Muscle of leg (tissue), 11 donors: ENCODE measurements around the gene BHLHA15. TPM values are rescaled to one million over a fixed set of nuclear protein-coding genes. Genes with fewer than 3 reads are reported as not detected.

Source experiments
- DNase-seq: peaks from one replicate; pipeline ENCODE4 v3.0.0; 2013
- H3K27ac ChIP-seq: one replicate; pipeline ENCODE4 v1.5.1; 2013; ENCODE audit warnings: mild to moderate bottlenecking, low read length, control low read depth
- H3K27me3 ChIP-seq: one replicate; pipeline ENCODE4 v1.6.1; 2013; ENCODE audit warnings: low read length; ENCODE audit not compliant: control insufficient read depth, insufficient read depth
- H3K36me3 ChIP-seq: one replicate; pipeline ENCODE4 v1.6.1; 2013; ENCODE audit warnings: low read length; ENCODE audit not compliant: control insufficient read depth, insufficient read depth
- H3K4me1 ChIP-seq: one replicate; pipeline ENCODE4 v1.6.1; 2013; ENCODE audit warnings: low read length; ENCODE audit not compliant: control insufficient read depth, insufficient read depth
- H3K4me3 ChIP-seq: one replicate; pipeline ENCODE4 v1.5.1; 2013; ENCODE audit warnings: low read length, control low read depth
- H3K9me3 ChIP-seq: replicated peaks from 2 replicates; pipeline ENCODE4 v1.6.1; 2013; ENCODE audit warnings: low read depth, low read length; ENCODE audit not compliant: control insufficient read depth
- WGBS: methylation state at CpG from one replicate; pipeline ENCODE4 v1.1.5; 2013; ENCODE audit warnings: missing lambda C conversion rate; ENCODE audit not compliant: insufficient coverage; 5-methylcytosine and 5-hydroxymethylcytosine counted together
- polyA plus RNA-seq, 8 donors: library from polyadenylated mRNA; unstranded; fragments of 120-200 nt; gene quantifications; one replicate each; pipeline versions ENCODE4 v1.2.1 to v1.2.3, GENCODE V29; 2013; ENCODE audit warnings: inconsistent platforms in 1 of 8, low replicate concordance in 1 of 8; ENCODE audit not compliant: insufficient read length in 8 of 8, insufficient read depth in 1 of 8
- total RNA-seq: library from RNA; stranded (reverse); fragments of 120-200 nt; gene quantifications from one replicate; pipeline ENCODE4 v1.2.4, GENCODE V29; 2013

BHLHA15 gene
- total and polyA plus RNA-seq, 9 donors, result 0.26 to 1.0 (median 0.41) TPM

GRCh38 chr7:98170966-98171365 is 40.3 kb upstream of the BHLHA15 start:
- H3K27me3 ChIP-seq, result no peaks in the 10 kb centered on the region
- H3K4me3 ChIP-seq, result no peak overlapping the region
- H3K36me3 ChIP-seq, result peaks cover 23% of the 10 kb centered on the region
- no peaks in the 10 kb centered on the region for H3K4me1 ChIP-seq
- no peak for DNase-seq
- WGBS, result 91% methylated on average over 6 of the region's 8 CpGs
- H3K9me3 ChIP-seq, result no peaks in the 10 kb centered on the region
- H3K27ac ChIP-seq, result no peak overlapping the region

GRCh38 chr7:98171449-98171848 is 39.8 kb upstream of the BHLHA15 start:
- Histone ChIP-seq H3K36me3 (peaks cover 23% of the 10 kb centered on the region), H3K4me3 (no peak overlapping the region), H3K27ac (no peak overlapping the region), H3K27me3 (no peaks in the 10 kb centered on the region), H3K9me3 (no peaks in the 10 kb centered on the region), H3K4me1 (no peaks in the 10 kb centered on the region)
- 90% methylated on average over 20 of the region's 24 CpGs for WGBS
- DNase-seq, result no peak

GRCh38 chr7:98174334-98175259 is 36.6 kb upstream of the BHLHA15 start:
- Histone ChIP-seq H3K4me1 (no peaks in the 10 kb centered on the region), H3K4me3 (no peak overlapping the region), H3K27ac (no peak overlapping the region), H3K27me3 (no peaks in the 10 kb centered on the region), H3K36me3 (peaks cover 28% of the 10 kb centered on the region), H3K9me3 (no peaks in the 10 kb centered on the region)
- DNase-seq, result no peak
- 90% methylated on average over 20 of the region's 20 CpGs for WGBS

- no peak overlapping the region for H3K27ac ChIP-seq
- no peak overlapping the region for H3K4me3 ChIP-seq
- peaks cover 28% of the 10 kb centered on the region for H3K36me3 ChIP-seq
- no peaks in the 10 kb centered on the region for H3K4me1 ChIP-seq
- no peak for DNase-seq
- WGBS, result 92% methylated on average over 4 of the region's 8 CpGs
- no peaks in the 10 kb centered on the region for H3K9me3 ChIP-seq
- H3K27me3 ChIP-seq, result no peaks in the 10 kb centered on the region
Measured at GRCh38 chr7:98175260-98175940, 35.8 kb upstream of the BHLHA15 start.

GRCh38 chr7:98177553-98177952 is 33.7 kb upstream of the BHLHA15 start:
- no peak for DNase-seq
- H3K4me3 ChIP-seq, result no peak overlapping the region
- H3K36me3 ChIP-seq, result peaks cover 21% of the 10 kb centered on the region
- no peak overlapping the region for H3K27ac ChIP-seq
- 83% methylated on average over 4 of the region's 6 CpGs for WGBS
- H3K9me3 ChIP-seq, result no peaks in the 10 kb centered on the region
- H3K27me3 ChIP-seq, result no peaks in the 10 kb centered on the region
- H3K4me1 ChIP-seq, result no peaks in the 10 kb centered on the region

GRCh38 chr7:98178321-98178720 is 32.9 kb upstream of the BHLHA15 start:
- no peaks in the 10 kb centered on the region for H3K4me1 ChIP-seq
- WGBS, result 83% methylated on average over 14 of the region's 16 CpGs
- DNase-seq, result no peak
- H3K27ac ChIP-seq, result no peak overlapping the region
- H3K36me3 ChIP-seq, result peaks cover 21% of the 10 kb centered on the region
- H3K27me3 ChIP-seq, result no peaks in the 10 kb centered on the region
- no peaks in the 10 kb centered on the region for H3K9me3 ChIP-seq
- H3K4me3 ChIP-seq, result no peak overlapping the region

- H3K9me3 ChIP-seq, result no peaks in the 10 kb centered on the region
- DNase-seq, result no peak
- H3K27ac ChIP-seq, result no peak overlapping the region
- no peaks in the 10 kb centered on the region for H3K27me3 ChIP-seq
- H3K4me3 ChIP-seq, result no peak overlapping the region
- H3K36me3 ChIP-seq, result peaks cover 21% of the 10 kb centered on the region
- no peaks in the 10 kb centered on the region for H3K4me1 ChIP-seq
- WGBS, result 91% methylated on average over 6 of the region's 10 CpGs
Measured at GRCh38 chr7:98178762-98179490, 32.3 kb upstream of the BHLHA15 start.

- no peak for DNase-seq
- Histone ChIP-seq H3K27me3 (no peaks in the 10 kb centered on the region), H3K4me1 (no peaks in the 10 kb centered on the region), H3K27ac (no peak overlapping the region), H3K4me3 (no peak overlapping the region), H3K36me3 (peaks cover 5% of the 10 kb centered on the region), H3K9me3 (no peaks in the 10 kb centered on the region)
- 62% methylated on average over 4 of the region's 8 CpGs for WGBS
Measured at GRCh38 chr7:98180751-98181150, 30.5 kb upstream of the BHLHA15 start.

- H3K27ac ChIP-seq, result no peak overlapping the region
- no peak overlapping the region for H3K4me3 ChIP-seq
- no peaks in the 10 kb centered on the region for H3K4me1 ChIP-seq
- no peak for DNase-seq
- WGBS, result no CpG with 5 or more reads among the region's 7 CpGs
- H3K27me3 ChIP-seq, result no peaks in the 10 kb centered on the region
- peaks cover 14% of the 10 kb centered on the region for H3K36me3 ChIP-seq
- no peaks in the 10 kb centered on the region for H3K9me3 ChIP-seq
Measured at GRCh38 chr7:98185101-98185500, 26.1 kb upstream of the BHLHA15 start.
